HEK293 (cell line): ENCODE data around the gene KCNK4.

Experiments used
- BCL11A ChIP-seq: fragments of 450-650 bp; formaldehyde crosslinking; IDR thresholded peaks from 2 replicates; pipeline ENCODE4 v1.5.1; 2016; ENCODE audit warnings: low read depth, missing biosample characterization, missing genetic modification characterization
- GLI4 ChIP-seq: fragments of 450-650 bp; formaldehyde crosslinking; IDR thresholded peaks from 2 replicates; pipeline ENCODE4 v1.5.1; 2016; ENCODE audit warnings: missing biosample characterization, missing genetic modification characterization
- HOXA7 ChIP-seq: sonication (generic); formaldehyde crosslinking; IDR thresholded peaks from 2 replicates; pipeline ENCODE4 v1.8.1; 2022; ENCODE audit warnings: missing genetic modification reagents, borderline replicate concordance
- INSM2 ChIP-seq: fragments of 450-650 bp; formaldehyde crosslinking; IDR thresholded peaks from 2 replicates; pipeline ENCODE4 v1.5.1; 2016; ENCODE audit warnings: missing biosample characterization, missing genetic modification characterization
- KLF10 ChIP-seq: fragments of 450-650 bp; IDR thresholded peaks from 2 replicates; pipeline ENCODE4 v1.5.1; 2018; ENCODE audit warnings: missing biosample characterization, mild to moderate bottlenecking, missing genetic modification characterization
- MEIS1 ChIP-seq: sonication (generic); formaldehyde crosslinking; IDR thresholded peaks from 2 replicates; pipeline ENCODE4 v1.8.1; 2022; ENCODE audit warnings: missing genetic modification reagents, mild to moderate bottlenecking, borderline replicate concordance
- MYNN ChIP-seq: fragments of 450-650 bp; formaldehyde crosslinking; IDR thresholded peaks from 2 replicates; pipeline ENCODE4 v1.5.1; 2016; ENCODE audit warnings: missing biosample characterization, missing genetic modification characterization, borderline replicate concordance
- PATZ1 ChIP-seq: fragments of 450-650 bp; formaldehyde crosslinking; IDR thresholded peaks from 2 replicates; pipeline ENCODE4 v1.5.1; 2016; ENCODE audit warnings: missing biosample characterization, missing genetic modification characterization
- SP3 ChIP-seq: fragments of 450-650 bp; formaldehyde crosslinking; IDR thresholded peaks from 2 replicates; pipeline ENCODE4 v1.5.1; 2016; ENCODE audit warnings: missing biosample characterization, missing genetic modification characterization
- ZBTB20 ChIP-seq: fragments of 450-650 bp; formaldehyde crosslinking; IDR thresholded peaks from 2 replicates; pipeline ENCODE4 v1.5.1; 2016; ENCODE audit warnings: missing biosample characterization, missing genetic modification characterization
- ZBTB48 ChIP-seq: fragments of 450-650 bp; formaldehyde crosslinking; IDR thresholded peaks from 2 replicates; pipeline ENCODE4 v1.5.1; 2016; ENCODE audit warnings: missing biosample characterization, missing genetic modification characterization
- ZEB2 ChIP-seq: fragments of 450-650 bp; formaldehyde crosslinking; IDR thresholded peaks from 2 replicates; pipeline ENCODE4 v1.5.1; 2016; ENCODE audit warnings: missing biosample characterization, missing genetic modification characterization
- ZIC2 ChIP-seq: fragments of 450-650 bp; formaldehyde crosslinking; IDR thresholded peaks from 2 replicates; pipeline ENCODE4 v1.5.1; 2016; ENCODE audit warnings: missing biosample characterization, missing genetic modification characterization
- ZNF133 ChIP-seq: fragments of 450-650 bp; formaldehyde crosslinking; IDR thresholded peaks from 2 replicates; pipeline ENCODE4 v1.5.1; 2016; ENCODE audit warnings: missing biosample characterization, missing genetic modification characterization
- ZNF138 ChIP-seq: fragments of 450-650 bp; formaldehyde crosslinking; IDR thresholded peaks from 2 replicates; pipeline ENCODE4 v1.5.1; 2016; ENCODE audit warnings: missing biosample characterization, missing genetic modification characterization, borderline replicate concordance
- ZNF146 ChIP-seq: fragments of 450-650 bp; formaldehyde crosslinking; IDR thresholded peaks from 2 replicates; pipeline ENCODE4 v1.5.1; 2016; ENCODE audit warnings: missing biosample characterization, missing genetic modification characterization
- ZNF148 ChIP-seq: fragments of 450-650 bp; formaldehyde crosslinking; IDR thresholded peaks from 2 replicates; pipeline ENCODE4 v1.5.0; 2017; ENCODE audit warnings: missing biosample characterization, missing genetic modification characterization, borderline replicate concordance
- ZNF175 ChIP-seq: fragments of 450-650 bp; formaldehyde crosslinking; IDR thresholded peaks from 2 replicates; pipeline ENCODE4 v1.5.1; 2016; ENCODE audit warnings: missing biosample characterization, missing genetic modification characterization
- ZNF211 ChIP-seq: fragments of 450-650 bp; formaldehyde crosslinking; IDR thresholded peaks from 2 replicates; pipeline ENCODE4 v1.5.1; 2016; ENCODE audit warnings: low read depth, missing biosample characterization, missing genetic modification characterization
- ZNF302 ChIP-seq: fragments of 450-650 bp; formaldehyde crosslinking; IDR thresholded peaks from 2 replicates; pipeline ENCODE4 v1.5.1; 2016; ENCODE audit warnings: missing biosample characterization, missing genetic modification characterization, low read depth
- ZNF341 ChIP-seq: fragments of 450-650 bp; formaldehyde crosslinking; IDR thresholded peaks from 2 replicates; pipeline ENCODE4; 2016; ENCODE audit warnings: low read depth, missing biosample characterization, missing genetic modification characterization
- ZNF37A ChIP-seq: fragments of 450-650 bp; IDR thresholded peaks from 2 replicates; pipeline ENCODE4 v1.5.1; 2018; ENCODE audit warnings: missing biosample characterization, missing genetic modification characterization
- ZNF501 ChIP-seq: fragments of 450-650 bp; formaldehyde crosslinking; IDR thresholded peaks from 2 replicates; pipeline ENCODE4 v1.5.1; 2016; ENCODE audit warnings: missing biosample characterization, missing genetic modification characterization
- ZNF629 ChIP-seq: fragments of 450-650 bp; formaldehyde crosslinking; IDR thresholded peaks from 2 replicates; pipeline ENCODE4 v1.5.1; 2017; ENCODE audit warnings: missing biosample characterization, missing genetic modification characterization
- ZNF677 ChIP-seq: fragments of 450-650 bp; IDR thresholded peaks from 2 replicates; pipeline ENCODE4 v1.5.0; 2018; ENCODE audit warnings: missing biosample characterization, mild to moderate bottlenecking, missing genetic modification characterization, moderate library complexity
- ZNF747 ChIP-seq: fragments of 450-650 bp; formaldehyde crosslinking; IDR thresholded peaks from 2 replicates; pipeline ENCODE4 v1.5.1; 2016; ENCODE audit warnings: missing biosample characterization, missing genetic modification characterization
- ZSCAN5A ChIP-seq: fragments of 450-650 bp; formaldehyde crosslinking; IDR thresholded peaks from 2 replicates; pipeline ENCODE4 v1.5.1; 2016; ENCODE audit warnings: missing biosample characterization, missing genetic modification characterization
- TF ChIP-seq, protein P1 (sequence below): fragments of 450-650 bp; formaldehyde crosslinking; IDR thresholded peaks from 2 replicates; pipeline ENCODE4 v1.5.1; 2017; ENCODE audit warnings: missing biosample characterization, missing genetic modification characterization

The KCNK4 gene

DNA sequence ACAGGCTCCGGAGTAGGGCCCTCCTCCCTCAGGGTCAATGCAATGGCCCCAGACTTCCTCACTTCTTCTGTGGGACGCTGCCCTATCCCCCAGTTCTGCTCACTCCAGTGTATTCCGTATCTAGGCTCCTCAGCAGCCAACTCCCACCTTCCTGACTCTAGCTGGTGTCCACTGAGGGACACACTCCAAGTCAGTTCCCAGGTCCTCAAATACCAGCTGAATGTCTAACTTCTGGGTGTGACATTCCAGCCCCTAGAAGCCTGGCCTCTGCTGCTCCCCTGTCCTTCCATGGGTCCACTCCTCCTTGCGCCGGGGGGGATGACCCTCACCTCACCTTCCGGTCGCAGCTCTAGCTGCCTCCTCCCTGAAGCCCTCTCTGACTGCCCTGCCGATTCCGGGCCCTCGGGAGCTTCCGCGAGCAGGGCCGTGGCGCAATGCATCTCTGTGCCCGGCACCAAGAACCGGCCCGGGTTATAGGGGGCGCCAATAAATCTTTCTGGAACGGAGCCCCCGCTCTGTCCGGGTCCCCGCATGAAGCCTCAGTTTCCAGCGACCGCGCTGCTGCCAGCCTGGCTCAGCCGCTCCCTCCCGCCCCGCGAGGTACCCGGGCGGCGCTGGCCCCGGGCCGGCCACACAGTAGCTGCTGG lies 22.1 kb upstream of the KCNK4 start (continued):
- TF ChIP-seq MEIS1 (CRISPR knock-in tag) = no peak; the same call in 1 of the 2 replicates
- TF ChIP-seq PATZ1 (tag by site-specific recombination) = 0 out of 2 replicates have a peak, but pooled peaks have one; percentile 12
- no peak for TF ChIP-seq ZIC2 (tag by site-specific recombination)
- TF ChIP-seq ZNF146 (tag by site-specific recombination) = no peak
- no peak for TF ChIP-seq ZNF133 (tag by site-specific recombination)
- TF ChIP-seq, protein P1, sequence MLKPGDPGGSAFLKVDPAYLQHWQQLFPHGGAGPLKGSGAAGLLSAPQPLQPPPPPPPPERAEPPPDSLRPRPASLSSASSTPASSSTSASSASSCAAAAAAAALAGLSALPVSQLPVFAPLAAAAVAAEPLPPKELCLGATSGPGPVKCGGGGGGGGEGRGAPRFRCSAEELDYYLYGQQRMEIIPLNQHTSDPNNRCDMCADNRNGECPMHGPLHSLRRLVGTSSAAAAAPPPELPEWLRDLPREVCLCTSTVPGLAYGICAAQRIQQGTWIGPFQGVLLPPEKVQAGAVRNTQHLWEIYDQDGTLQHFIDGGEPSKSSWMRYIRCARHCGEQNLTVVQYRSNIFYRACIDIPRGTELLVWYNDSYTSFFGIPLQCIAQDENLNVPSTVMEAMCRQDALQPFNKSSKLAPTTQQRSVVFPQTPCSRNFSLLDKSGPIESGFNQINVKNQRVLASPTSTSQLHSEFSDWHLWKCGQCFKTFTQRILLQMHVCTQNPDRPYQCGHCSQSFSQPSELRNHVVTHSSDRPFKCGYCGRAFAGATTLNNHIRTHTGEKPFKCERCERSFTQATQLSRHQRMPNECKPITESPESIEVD = no peak
- no peak for TF ChIP-seq ZNF501
- TF ChIP-seq INSM2 (tag by site-specific recombination) = no peak
- 0 out of 2 replicates have a peak, but pooled peaks have one; percentile 49 for TF ChIP-seq ZNF341
- no peak for TF ChIP-seq ZNF677
- TF ChIP-seq ZNF138 (tag by site-specific recombination) = no peak
- peak; percentile 37; the same call in 1 of the 2 replicates for TF ChIP-seq BCL11A
- no peak for TF ChIP-seq ZSCAN5A
- no peak for TF ChIP-seq ZNF175 (tag by site-specific recombination)
- TF ChIP-seq ZBTB20 (tag by site-specific recombination) = peak; percentile 94
- TF ChIP-seq KLF10 (tag by site-specific recombination) = no peak
- TF ChIP-seq ZNF629 (tag by site-specific recombination) = no peak
- TF ChIP-seq SP3 = peak; percentile 53; the same call in 1 of the 2 replicates
- TF ChIP-seq GLI4 (tag by site-specific recombination) = no peak
- no peak for TF ChIP-seq ZNF302 (tag by site-specific recombination)
- 0 out of 2 replicates have a peak, but pooled peaks have one; percentile 8 for TF ChIP-seq ZBTB48 (tag by site-specific recombination)
- no peak for TF ChIP-seq ZEB2 (tag by site-specific recombination)
- TF ChIP-seq ZNF211 (tag by site-specific recombination) = no peak
- TF ChIP-seq HOXA7 = no peak
- no peak for TF ChIP-seq MYNN (tag by site-specific recombination)
- TF ChIP-seq ZNF37A (tag by site-specific recombination) = no peak
- no peak for TF ChIP-seq ZNF148 (tag by site-specific recombination)
- TF ChIP-seq ZNF747 (tag by site-specific recombination) = no peak
